Neural crest cell (in vitro differentiated cells): ENCODE data around the gene CCDC197. TPM values are rescaled to one million over a fixed set of nuclear protein-coding genes. Genes with fewer than 3 reads are reported as not detected.

ENCODE experiments used
- DNase-seq: peaks from one replicate; pipeline ENCODE4 v3.0.0; 2021; ENCODE audit warnings: low read depth, mixed read lengths, low spot score
- H3K27ac Mint-ChIP-seq: one replicate; pipeline ENCODE4 v1.8.0; 2021; ENCODE audit warnings: mild to moderate bottlenecking, mixed read lengths; ENCODE audit not compliant: unreplicated experiment
- H3K27me3 Mint-ChIP-seq: 2 replicates; pipeline ENCODE4 v1.8.0; 2021; ENCODE audit warnings: low read depth, mild to moderate bottlenecking, mixed read lengths
- H3K36me3 Mint-ChIP-seq: 2 replicates; pipeline ENCODE4 v1.8.0; 2021; ENCODE audit warnings: low read depth, mild to moderate bottlenecking, mixed read lengths
- H3K4me1 Mint-ChIP-seq: 2 replicates; pipeline ENCODE4 v1.8.0; 2021; ENCODE audit warnings: mixed read lengths
- H3K4me3 Mint-ChIP-seq: one replicate; pipeline ENCODE4 v1.8.0; 2021; ENCODE audit warnings: mild to moderate bottlenecking, mixed read lengths
- H3K9me3 Mint-ChIP-seq: 2 replicates; pipeline ENCODE4 v1.8.0; 2021; ENCODE audit warnings: mixed read lengths
- total RNA-seq: library from RNA; stranded (reverse); gene quantifications from 2 replicates; pipeline ENCODE4 v1.2.1, GENCODE V29; 2021
- TF ChIP-seq, protein P1 (sequence below): fragments of 200-600 bp; sonication (generic); conservative IDR thresholded peaks from 2 replicates; pipeline ENCODE4 v1.5.0; 2021; ENCODE audit warnings: antibody characterized with exemption, mild to moderate bottlenecking

Gene CCDC197
- total RNA-seq, 1 donor from 2014 or later = not detected

DNA sequence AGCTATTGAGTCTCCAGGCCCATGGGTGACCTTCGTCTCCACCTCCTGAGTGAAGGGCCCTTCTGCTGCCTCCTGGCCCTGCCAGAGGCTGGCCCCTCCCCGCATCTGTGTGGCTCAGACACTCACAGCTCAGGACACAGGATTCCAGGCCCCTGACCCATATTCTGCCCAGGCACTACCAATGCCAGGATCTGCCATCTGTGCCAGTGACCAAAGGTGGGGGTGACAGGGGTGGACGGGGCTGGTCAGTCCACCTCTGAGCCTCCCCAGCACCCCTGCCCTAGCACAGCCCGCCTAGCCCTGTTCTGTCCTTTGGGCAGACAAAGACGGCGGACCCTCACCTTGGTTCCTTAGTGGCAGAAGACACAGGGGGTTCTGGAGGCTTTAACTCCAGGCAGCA, 23.5 kb upstream of the CCDC197 start:
- H3K27ac Mint-ChIP-seq = no peak overlapping the region
- no peaks in the 10 kb centered on the region for H3K36me3 Mint-ChIP-seq
- H3K9me3 Mint-ChIP-seq = no peaks in the 10 kb centered on the region
- no peak for DNase-seq
- H3K27me3 Mint-ChIP-seq = no peaks in the 10 kb centered on the region
- TF ChIP-seq, protein P1, sequence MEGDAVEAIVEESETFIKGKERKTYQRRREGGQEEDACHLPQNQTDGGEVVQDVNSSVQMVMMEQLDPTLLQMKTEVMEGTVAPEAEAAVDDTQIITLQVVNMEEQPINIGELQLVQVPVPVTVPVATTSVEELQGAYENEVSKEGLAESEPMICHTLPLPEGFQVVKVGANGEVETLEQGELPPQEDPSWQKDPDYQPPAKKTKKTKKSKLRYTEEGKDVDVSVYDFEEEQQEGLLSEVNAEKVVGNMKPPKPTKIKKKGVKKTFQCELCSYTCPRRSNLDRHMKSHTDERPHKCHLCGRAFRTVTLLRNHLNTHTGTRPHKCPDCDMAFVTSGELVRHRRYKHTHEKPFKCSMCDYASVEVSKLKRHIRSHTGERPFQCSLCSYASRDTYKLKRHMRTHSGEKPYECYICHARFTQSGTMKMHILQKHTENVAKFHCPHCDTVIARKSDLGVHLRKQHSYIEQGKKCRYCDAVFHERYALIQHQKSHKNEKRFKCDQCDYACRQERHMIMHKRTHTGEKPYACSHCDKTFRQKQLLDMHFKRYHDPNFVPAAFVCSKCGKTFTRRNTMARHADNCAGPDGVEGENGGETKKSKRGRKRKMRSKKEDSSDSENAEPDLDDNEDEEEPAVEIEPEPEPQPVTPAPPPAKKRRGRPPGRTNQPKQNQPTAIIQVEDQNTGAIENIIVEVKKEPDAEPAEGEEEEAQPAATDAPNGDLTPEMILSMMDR = no peak
- H3K4me3 Mint-ChIP-seq = no peak overlapping the region
- peaks cover 27% of the 10 kb centered on the region for H3K4me1 Mint-ChIP-seq

DNA sequence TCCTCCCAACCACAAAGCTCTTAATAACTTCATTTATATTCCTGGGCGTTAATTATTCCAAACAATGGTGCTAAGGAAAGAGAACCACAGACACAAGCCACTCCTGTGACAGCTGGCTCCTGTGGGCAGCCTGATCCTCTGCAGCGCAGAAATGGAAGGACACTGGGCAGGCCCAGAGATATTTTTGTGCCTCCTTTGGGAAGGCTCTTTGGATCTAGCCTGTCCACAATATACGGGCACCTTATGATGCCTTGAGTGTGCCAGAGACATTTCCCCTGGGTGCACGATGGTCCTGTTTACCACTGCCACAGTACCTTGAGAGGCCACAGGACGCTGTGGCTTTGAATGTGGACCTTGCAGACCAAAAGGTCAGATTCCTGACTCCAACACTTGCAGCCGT, 22.8 kb upstream of the CCDC197 start:
- peak overlapping the region; percentile 62 for H3K27ac Mint-ChIP-seq
- TF ChIP-seq, protein P1 = no peak
- H3K4me3 Mint-ChIP-seq = no peak overlapping the region
- peaks cover 27% of the 10 kb centered on the region for H3K4me1 Mint-ChIP-seq
- H3K27me3 Mint-ChIP-seq = no peaks in the 10 kb centered on the region
- DNase-seq = no peak
- H3K9me3 Mint-ChIP-seq = peaks cover under 1% of the 10 kb centered on the region
- no peaks in the 10 kb centered on the region for H3K36me3 Mint-ChIP-seq

DNA sequence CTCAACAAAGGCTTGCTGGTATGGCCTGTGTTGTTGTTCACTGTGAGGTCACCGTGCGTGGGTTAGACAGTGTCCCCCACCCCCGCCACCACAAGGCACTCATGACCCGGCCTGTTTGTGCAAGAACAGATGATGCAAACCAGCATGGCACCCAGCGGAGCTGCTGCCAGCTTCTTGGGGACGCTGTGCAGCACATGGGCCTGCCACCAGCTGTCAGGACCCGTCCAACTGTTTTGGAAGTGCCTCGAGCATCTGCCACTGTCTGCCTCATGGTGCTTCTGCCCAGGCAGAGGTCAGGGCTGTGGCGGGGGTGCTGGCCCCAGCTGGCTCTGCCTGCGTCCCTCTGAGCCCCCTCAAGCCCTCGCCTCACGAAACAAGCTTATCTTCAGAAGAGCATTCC, 22.3 kb upstream of the CCDC197 start:
- H3K36me3 Mint-ChIP-seq = no peaks in the 10 kb centered on the region
- H3K9me3 Mint-ChIP-seq = peaks cover 2% of the 10 kb centered on the region
- no peak for DNase-seq
- H3K4me3 Mint-ChIP-seq = no peak overlapping the region
- H3K27me3 Mint-ChIP-seq = no peaks in the 10 kb centered on the region
- TF ChIP-seq, protein P1 = no peak
- peaks cover 27% of the 10 kb centered on the region for H3K4me1 Mint-ChIP-seq
- peak overlapping the region; percentile 62 for H3K27ac Mint-ChIP-seq

DNA sequence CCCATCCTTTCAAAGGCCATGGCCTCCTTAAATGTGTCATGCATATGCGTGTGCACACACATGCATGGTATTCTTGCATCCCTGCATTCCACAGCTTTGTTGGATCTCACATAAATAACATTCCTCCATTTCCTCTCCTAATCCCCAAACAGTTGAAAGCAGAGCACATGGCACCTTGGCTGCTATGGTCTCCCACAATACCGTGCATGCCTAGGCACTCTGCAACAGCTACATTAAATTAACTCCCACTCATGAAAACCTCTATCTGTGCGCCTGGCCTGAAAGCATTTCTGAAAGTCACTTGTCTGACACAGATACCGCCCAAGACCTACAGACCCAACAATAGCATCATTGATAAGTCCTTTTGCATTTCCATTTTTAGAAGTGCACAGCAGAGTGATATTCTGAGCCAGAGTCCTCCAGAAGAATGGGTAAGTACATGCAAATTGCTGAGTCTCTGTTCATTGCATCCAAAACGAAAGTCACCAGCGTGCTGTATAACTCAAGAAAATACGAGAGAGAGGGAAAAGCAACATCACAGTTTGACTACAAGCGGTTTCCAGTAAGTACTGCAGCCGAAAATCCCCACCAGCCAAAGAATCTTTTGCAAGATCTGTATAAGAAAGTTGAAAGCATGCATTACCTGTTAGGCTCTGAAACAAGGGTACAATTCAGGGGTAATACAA, 21.2 kb upstream of the CCDC197 start:
- Mint-ChIP-seq H3K9me3 (peaks cover 2% of the 10 kb centered on the region), H3K27me3 (no peaks in the 10 kb centered on the region), H3K27ac (peak overlapping the region; percentile 39), H3K36me3 (no peaks in the 10 kb centered on the region), H3K4me1 (peaks cover 27% of the 10 kb centered on the region), H3K4me3 (peak overlapping the region; percentile 35)
- DNase-seq = no peak
- TF ChIP-seq, protein P1 = no peak

DNA sequence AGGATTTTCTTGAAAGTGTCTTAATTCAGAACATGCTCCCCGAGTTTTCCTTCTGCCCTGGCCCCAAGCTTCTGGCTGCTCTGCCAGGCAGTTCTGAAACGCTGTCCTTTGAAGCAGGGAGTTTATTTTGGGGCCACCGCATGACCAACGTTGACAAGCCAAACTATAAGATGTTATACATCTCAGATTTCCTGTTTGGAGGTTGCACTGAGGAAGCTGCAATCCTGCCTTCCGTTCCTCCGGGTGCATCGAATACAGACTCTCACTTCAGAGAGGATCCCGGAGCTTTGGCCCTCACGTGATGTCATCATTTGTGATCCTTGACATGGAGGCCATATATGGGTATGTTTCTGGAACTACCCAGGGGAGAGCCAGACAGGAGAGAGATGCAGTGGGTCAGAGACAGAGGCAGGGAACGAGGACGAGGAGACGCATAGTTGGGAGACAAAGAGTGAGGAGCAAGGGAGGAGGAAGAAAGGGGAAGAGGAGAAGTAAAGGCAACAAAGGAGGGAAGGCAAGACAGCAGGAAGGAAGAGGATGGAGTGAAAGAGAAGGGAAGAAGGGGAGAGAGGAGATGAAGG, 20.5 kb upstream of the CCDC197 start, which contains the start of gene ASB2:
Gene ASB2 (minus strand): TSS at position 94 of the 581 bp plus-strand sequence. CDS start 12,031 bp downstream, outside the sequence.
- Mint-ChIP-seq H3K27ac (peak within 1 kb of the TSS; percentile 87), H3K9me3 (peaks cover 2% of the 10 kb centered on the region), H3K36me3 (no peaks in the 10 kb centered on the region), H3K27me3 (no peaks in the 10 kb centered on the region), H3K4me3 (peak within 1 kb of the TSS; percentile 35), H3K4me1 (peaks cover 27% of the 10 kb centered on the region)
- no peak for DNase-seq
- TF ChIP-seq, protein P1 = no peak
